NK-92 treated with Interleukin-12 subunit alpha and Interleukin-12 subunit beta, amount 100 ng/mL, for 24 hours (cell line): ENCODE results near the gene WDR70.
"Not testable (repeated sequence)": the region's sequence is repeated elsewhere in the genome, so short reads cannot be mapped to it uniquely, and the experiment has no call there.

Experiments
- DNase-seq: peaks from one replicate; lab custom pipeline; 2025; lab: John Stamatoyannopoulos, UW

The WDR70 gene

DNA sequence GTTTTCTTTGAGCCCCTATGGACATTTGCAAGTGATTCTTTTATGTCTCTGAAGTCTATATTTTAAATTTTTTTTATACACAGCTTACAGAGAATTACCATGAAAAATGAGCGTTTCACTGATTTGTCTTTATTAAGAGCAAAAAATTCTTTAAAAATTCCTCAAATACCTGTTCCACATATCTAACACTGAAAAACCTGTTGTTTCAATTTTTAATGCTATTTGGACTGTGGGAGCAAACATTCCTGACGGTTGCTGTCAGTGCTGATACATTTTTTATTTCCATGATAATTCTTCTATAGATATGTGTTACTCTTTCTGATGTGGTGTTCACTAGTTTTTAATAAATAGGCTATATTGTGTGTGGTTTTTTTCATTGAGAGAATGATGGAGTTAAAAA lies 261.0 kb downstream of the WDR70 start:
- DNase-seq = no peak

DNA sequence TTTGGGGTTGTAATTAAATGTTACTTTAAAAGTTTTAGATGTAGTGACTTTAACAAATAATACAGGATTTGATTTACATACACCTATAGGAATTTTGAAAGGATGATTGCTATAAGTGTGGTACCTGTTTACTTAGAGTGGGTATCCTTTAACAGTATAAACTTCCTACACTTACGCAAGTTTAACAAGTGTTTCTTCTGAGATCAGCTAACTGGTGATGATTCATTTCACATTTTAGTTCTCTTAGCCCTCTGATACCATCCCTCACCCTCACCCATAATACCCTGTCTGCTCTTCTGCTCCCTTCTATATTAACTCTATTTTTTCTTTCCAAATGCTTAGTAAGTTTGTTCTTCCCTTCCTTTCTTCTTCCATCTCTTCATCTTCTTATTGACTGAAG lies 262.8 kb downstream of the WDR70 start:
- DNase-seq = no peak

DNA sequence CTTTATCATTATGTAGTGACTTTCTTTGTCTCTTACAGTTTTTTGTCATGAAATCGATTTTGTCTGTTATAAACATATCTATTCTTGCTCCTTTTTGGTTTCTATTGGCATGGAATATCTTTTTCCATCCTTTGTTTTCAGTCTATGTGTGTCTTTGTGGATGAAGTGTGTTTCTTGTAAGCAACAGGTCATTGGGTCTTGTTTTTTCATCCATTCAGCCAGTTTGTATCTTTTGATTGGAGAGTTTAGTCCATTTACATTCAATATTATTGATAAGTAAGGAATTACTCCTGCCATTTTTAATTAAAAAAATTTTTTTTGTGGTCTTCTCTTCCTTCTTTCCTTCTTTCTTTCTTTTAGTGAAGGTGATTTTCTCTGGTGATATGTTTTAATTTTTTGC lies 266.6 kb downstream of the WDR70 start:
- DNase-seq = no peak

- not testable (repeated sequence) for DNase-seq
Observed at GRCh38 chr5:37654566-37654965, 275.4 kb downstream of the WDR70 start.

GRCh38 chr5:37657046-37657445 lies 277.9 kb downstream of the WDR70 start:
- DNase-seq = no peak

DNA sequence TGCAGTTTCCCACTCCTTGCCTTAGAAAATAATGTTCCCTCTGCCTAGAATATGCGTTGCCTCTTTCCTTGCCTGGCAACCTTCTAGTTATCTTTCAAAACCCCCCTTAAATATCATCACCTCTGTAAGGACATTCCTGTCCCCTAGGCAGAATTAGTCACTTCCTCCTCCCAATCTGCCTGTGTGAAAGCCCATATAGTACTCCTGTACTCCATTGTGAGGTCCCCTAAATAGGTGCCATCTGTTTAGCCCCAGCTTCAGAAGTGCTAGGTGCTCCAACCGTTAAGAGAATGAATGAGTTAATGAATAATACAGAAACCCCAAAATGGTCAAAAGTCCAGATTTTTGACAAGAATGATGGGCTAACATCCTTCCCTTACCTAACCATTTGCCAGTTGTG lies 279.3 kb downstream of the WDR70 start:
- no peak for DNase-seq

DNA sequence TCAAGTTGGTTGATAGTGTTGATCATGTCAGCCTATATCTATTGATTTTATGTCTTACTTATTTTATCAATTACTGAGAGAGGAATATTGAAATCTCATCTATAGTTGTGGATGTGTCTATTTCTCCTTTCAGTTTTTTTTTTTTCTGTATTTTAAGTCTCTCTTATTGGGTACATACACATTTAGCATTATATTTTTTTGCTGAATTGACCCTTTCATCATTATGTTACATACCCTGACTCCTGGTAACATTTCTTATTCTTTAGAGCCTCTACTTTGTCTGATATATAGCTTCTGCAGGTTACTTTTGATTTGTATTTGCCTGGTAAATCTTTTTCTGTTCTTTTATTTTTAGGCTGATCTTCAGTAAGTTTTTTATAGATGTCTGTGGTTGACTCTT lies 281.2 kb downstream of the WDR70 start:
- DNase-seq = no peak

DNA sequence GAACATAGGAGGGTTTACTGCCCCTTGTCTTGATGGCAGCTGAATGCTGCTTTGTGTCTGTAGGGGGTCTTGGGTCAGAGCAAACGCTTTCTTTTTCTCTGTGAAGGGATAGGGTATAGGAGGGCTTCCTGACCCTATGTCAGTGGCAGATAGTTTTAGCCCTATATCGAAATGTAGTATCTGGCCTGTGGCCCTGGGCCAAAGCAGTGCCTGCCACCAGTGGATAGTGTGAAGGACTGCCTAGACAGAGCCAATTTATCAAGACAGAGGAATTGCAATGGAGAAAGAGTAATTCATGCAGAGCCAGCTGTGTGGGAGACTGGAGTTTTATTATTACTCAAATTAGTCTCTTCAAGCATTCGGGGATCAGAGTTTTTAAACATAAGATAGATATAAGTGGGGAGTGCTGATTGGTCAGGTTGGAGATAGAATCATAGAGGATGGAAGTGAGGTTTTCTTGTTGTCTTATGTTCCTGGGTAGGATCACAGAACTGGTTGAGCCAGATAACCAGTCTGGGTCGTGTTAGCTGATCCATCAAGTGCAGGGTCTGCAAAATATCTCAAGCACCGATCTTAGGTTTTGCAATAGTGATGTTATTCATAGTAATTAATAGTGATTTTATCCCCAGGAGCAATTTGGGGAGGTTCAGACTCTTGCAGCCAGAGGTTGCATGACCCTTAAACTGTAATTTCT lies 282.3 kb downstream of the WDR70 start:
- no peak for DNase-seq

DNA sequence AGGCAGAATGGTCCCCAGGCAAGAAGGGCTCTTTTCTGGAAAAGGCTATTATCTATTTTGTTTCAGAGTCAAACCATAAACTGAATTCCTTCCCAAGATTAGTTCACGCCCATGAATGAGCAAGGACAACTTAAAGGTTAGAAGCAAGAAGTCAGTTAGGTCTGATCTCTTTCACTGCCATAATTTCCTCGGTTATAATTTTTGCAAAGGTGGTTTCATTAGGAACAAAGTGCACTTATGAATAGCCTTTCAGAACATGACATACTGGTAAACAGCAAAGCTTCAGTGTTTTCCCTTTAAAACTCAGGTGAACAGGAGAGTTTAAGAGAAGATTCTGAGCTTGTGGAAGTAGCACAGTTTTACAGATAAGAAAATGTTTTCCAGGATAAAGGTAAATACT lies 282.8 kb downstream of the WDR70 start:
- DNase-seq = no peak

DNA sequence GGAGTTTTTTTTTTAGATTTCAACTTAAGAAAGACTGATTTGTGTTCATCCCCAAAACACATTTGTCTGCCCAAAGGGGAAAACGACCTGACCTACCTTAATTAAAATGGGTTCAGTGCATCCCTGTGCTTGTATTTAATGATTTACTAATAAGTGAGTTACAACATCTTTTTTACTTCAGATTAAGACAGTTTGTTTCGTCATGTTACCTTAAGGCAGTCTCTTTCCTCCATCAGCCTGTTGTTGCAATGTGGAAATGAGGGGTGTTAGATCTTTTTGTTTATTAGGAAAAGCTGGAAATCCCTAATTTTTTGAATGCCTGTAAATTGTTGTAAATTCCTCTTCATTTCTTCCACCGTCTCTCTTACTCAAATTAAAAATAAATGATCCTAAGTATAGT lies 283.2 kb downstream of the WDR70 start:
- no peak for DNase-seq

DNA sequence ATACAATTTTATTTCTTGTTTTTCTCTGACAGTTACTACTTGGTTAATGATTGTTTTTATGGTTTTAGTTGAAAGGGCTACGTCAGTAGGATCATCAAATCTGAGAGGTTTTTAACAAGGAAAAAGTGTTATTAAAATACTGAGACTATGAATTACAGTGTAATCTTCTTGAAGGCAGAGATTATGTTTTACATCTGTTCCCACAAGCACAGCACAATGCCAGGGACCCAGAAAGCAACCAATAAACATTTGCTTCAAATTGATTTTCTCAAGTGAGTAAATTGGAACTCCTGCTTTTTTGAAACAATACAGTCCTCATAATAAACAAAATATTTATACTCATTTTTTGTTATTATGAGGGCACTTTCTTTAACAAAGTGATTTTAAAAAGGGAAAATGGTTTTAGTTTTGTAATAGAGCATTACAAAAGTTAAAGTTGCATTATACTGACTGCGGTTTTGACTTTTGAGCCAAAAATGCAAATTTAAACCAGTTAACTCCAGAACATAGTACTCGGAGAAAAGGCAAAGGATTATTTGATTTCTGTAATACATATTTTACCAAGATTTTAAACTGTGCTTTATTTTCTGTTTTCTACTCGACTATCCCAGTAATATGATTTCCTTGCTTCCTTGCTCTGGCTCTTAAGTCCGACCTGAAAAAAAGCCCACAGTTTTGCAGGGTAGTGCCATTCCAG lies 283.8 kb downstream of the WDR70 start:
- DNase-seq = no peak

- no peak for DNase-seq
Observed at GRCh38 chr5:37663538-37663937, 284.4 kb downstream of the WDR70 start.

DNA sequence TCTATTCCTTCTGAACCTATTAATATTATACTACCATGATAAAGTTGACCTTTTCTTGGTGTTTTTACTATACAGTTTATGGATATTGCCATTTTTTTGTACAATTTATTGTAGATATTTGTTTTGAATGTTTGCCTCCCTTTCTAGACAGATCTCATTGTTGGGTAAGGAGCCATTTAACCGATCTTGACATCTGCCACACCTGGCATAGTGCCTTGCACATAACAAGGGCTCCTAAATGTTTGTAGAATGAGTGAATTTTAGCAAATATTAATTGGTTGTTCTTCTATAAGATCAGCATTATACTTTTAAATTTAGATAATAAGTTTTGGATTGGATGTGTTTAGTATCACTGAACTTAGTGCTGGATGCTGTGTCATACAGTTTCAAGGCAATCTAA lies 285.4 kb downstream of the WDR70 start:
- DNase-seq = no peak

GRCh38 chr5:37665272-37665671 lies 286.2 kb downstream of the WDR70 start:
- DNase-seq = no peak

DNA sequence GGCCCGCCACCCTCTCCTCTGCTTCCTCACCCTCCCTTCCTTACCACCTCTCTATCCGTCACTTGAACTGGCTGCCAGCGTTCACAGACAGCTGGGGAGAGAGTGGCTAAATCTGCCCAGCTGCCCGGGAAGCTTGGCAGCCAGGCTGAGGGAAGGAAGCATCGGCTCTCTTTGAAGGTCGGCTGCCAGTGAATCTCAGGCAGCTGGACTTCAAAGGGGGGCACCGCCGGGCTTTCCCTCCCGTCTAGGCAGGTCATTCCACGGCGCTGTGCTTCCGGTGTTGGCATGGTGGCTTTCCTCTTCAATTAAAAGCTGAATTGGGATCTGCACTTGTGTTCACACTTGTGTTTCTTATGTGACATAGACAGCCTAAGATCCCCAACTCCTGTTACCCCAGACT lies 286.8 kb downstream of the WDR70 start:
- DNase-seq = no peak

DNA sequence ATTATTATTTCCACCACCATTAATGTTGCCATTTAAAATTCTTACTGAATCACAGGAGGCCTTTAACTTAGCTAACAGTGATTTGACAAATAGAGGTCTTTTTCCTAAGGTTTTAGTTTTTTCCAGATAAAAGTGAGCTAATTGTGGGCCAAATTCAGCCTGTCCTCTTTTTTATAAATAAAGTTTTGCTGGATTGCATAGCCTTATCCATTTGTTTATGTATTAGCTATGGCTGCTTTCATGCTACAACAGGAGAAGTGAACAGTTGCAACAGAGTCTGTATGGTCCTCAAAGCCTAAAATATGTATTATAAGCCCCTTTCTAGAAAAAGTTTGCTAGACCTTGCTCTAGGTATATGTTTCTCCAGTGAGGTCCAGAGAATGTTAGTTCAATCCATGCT lies 288.3 kb downstream of the WDR70 start:
- no peak for DNase-seq

GRCh38 chr5:37667846-37668245 lies 288.7 kb downstream of the WDR70 start:
- DNase-seq = no peak

GRCh38 chr5:37668524-37669047 lies 289.5 kb downstream of the WDR70 start:
- DNase-seq = no peak

- DNase-seq = not testable (repeated sequence)
Observed at GRCh38 chr5:37672118-37672588, 293.0 kb downstream of the WDR70 start.

- DNase-seq = not testable (repeated sequence)
Observed at GRCh38 chr5:37674361-37674760, 295.2 kb downstream of the WDR70 start.

GRCh38 chr5:37679326-37679725 lies 300.2 kb downstream of the WDR70 start:
- not testable (repeated sequence) for DNase-seq

GRCh38 chr5:37679903-37680302 lies 300.8 kb downstream of the WDR70 start:
- not testable (repeated sequence) for DNase-seq

GRCh38 chr5:37683072-37683471 lies 304.0 kb downstream of the WDR70 start:
- DNase-seq = no peak
